AML-193 (cell line): ENCODE data around the gene TENT5C.

Experiments used
- DNase-seq, 2 experiments: peaks; one replicate each; lab custom pipeline; 2025; lab: John Stamatoyannopoulos, UW

TENT5C gene

GRCh38 chr1:117657949-117658660 lies 52.3 kb downstream of the TENT5C start:
- DNase-seq: no peak

- DNase-seq: no peak
These were observed 52.8 kb downstream of the TENT5C start for GRCh38 chr1:117658676-117659075.

- no peak for DNase-seq
These were observed 53.9 kb downstream of the TENT5C start for GRCh38 chr1:117659550-117660270.

- DNase-seq: no peak
These were observed 54.6 kb downstream of the TENT5C start for GRCh38 chr1:117660271-117660965.

- no peak for DNase-seq
These were observed 55.2 kb downstream of the TENT5C start for GRCh38 chr1:117661027-117661426.

DNA sequence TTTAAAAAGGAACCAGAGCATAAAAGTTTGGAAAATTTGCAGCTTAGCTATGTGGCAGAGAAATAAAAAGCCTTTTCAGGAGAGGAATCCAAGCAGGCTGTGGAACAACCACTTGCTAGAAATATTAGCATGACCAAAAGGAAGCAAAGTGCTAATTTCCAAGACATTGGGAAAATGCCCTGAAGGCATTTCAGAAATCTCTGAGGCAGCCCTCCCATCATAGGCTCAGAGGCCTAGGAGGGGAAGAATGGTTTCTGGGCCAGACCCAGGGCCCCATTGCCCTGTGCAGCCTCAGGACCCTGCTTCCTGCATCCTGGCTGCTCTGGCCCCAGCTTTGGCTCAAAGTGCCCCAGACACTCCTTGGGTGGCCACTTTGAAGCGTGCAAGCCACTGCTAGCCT lies 56.8 kb downstream of the TENT5C start:
- no peak for DNase-seq

DNA sequence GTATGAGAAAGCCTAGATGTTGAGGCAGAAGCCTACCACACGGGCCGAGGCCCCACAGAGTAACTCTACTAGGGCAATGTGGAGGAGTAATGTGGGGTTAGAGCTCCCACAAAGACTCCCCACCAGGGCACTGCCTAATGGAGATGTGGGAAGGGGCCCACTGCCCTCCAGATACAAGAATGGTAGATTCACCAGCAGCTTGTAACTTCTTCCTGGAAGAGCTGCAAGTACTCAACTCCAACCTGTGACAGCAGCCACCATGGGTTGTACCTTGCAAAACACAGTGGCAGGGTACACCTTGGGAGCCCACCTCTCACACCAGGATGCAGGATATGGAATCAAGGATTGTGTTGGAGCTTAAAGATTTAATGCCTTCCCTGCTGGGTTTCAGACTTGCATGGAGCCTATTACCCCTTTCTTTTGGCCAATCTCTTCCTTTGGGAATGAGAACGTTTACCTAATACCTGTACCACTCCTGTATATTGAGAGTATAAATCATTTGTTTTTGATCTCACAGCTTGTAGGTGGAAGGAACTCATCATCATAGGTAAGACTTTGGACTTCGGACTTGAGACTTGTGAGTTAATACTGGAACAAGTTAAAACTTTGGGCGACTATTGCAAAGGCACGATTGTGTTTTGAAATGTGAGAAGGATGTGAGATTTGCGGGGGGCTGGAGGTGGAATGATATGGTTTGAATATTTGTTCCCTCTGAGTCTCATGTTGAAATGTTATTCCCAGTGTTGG lies 57.5 kb downstream of the TENT5C start:
- no peak for DNase-seq

DNA sequence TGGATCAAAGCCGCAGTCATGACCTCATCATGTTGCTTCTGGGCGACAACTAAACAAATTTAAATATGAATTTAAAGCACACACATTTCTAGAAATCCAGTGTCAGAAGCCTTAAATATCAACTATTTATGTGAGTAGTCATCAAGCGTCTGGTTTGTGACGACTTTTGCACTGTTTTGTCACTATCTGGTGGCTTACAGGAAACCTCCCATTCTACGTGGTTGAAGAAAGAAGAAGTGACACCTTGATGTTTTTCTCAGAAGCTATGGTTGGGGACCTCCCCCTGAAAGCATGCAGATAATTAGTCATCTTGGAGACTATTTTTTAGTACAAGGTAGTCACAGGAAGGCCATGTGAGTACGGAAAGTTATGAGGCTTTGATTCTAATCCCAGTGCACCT lies 58.5 kb downstream of the TENT5C start:
- no peak for DNase-seq

DNA sequence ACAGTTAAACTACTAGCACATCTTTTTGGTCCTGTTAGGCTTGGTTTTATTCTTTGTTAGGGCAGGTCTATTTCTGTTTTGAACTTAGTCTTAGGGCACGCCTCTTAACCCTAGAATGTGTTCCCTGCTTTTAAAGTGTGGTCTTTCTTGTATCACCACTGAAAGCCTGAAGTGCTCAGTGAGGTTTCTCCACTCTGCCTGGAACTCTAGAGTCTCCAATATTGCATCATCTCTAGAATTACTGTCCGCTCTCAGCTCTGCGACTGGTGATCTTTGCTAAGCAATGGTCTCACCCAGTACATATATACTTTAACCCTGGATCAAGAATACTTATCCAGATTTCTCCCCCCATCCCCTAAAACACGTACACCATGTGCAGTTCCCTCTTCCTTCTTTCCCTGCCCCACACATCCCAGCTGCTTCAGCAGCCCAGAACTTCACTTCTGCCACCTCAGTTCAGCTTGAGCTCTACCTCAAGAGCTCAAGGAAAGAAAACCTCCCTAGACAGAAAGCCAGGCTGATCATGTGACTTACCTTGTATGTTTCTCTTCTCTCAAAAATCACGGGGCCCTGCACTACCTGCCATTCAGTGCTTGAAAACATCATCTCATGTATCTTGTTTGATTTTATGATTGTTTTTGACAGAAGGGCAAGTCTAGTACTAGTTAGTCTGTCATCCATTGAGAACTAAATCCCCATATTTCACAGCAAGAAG lies 59.9 kb downstream of the TENT5C start:
- DNase-seq: no peak

DNA sequence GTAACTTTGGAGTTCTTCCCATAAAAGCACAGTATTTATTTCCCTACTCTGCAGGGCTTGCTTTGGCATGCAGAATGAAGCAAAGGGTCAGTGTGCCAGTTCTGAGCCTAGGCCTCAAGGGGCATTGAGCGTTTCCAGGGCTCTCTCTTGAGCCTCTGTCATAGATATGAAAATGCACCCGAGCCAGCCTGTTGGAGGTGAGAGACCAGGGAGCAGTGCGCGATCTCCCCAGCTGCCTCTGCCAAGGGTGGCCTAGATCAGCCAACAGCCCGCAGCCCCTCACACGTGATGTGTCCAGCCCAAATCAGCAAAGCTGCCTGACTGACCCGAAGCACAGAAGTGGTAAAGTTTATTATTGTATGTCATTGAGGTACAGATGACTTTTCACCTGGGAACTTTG lies 63.7 kb downstream of the TENT5C start:
- DNase-seq: no peak

GRCh38 chr1:117670976-117671780 lies 65.3 kb downstream of the TENT5C start:
- no peak for DNase-seq

GRCh38 chr1:117671781-117672501 lies 66.1 kb downstream of the TENT5C start:
- DNase-seq: no peak

DNA sequence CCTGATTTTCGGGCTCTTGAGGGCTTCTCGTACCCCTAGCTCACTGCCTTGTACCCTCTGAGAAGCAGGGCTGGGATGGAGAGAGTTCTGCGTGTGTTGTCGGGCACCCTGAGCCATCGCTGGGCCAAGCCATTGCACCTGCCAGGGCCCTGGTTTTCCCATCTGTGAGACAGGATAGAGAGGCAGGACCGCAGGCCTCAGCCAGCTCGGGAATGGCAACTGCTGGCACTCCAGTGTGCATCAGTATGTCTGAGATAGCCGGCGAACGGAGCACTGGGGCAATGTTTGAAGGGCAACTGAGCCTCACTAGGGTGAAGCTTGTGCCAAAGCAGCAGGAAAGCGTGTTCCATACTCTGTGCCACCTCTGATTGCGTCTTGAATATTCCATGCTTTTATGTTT lies 66.9 kb downstream of the TENT5C start:
- DNase-seq: no peak

- DNase-seq: no peak
These were observed 67.6 kb downstream of the TENT5C start for GRCh38 chr1:117673405-117673804.

- DNase-seq: peak; percentile 54 to 63
These were observed 68.9 kb downstream of the TENT5C start for GRCh38 chr1:117674521-117675400.

DNA sequence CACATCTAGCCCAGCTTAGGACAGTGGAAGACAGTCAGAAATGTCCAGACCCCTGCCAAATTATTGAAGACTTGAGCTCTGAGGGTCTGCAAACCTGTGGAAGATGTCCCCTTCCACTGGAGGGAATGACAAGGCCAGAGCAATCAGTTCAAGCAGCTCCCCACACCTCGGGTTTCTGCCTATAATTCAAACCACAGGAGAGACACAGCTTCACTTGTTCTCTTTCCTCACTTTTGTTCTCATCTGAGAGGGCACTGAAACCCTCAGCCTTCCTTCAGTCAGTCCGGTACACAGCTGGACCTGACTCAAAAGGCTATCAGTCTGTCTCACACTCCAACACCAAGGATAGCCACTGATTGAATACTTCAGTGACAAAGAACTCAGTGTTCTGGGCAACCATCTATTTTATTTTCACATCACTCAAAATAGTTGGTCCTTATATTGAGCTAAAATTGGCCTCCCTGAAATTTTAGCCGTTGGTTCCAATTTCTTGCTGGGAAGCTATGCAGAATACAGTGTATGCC lies 70.1 kb downstream of the TENT5C start:
- DNase-seq: no peak

DNA sequence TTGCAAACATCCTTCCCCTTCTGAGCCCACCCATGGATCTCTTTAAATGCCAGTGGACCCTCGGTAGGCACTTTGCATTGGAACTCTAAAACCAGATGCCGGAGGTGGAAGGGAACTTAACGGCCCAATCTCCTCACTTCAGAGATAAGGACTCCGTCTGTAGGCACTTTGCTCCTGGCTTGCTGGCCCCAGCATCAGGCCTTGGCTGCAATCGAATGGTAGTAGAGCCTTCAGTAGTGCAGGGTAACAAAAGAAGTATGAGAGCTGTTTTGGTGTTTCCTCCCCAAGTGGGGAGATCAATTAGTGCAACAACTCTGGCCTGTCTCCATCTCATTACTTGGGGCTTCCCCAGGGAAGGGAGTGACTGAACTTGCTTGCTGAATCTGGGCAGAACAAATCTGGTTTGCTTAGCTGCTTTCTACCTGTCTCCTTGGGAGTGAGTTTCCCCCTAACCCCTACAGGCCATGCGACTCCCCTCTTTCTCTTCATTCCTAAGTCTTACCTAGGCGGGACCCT lies 70.8 kb downstream of the TENT5C start:
- DNase-seq: no peak
